ENCODE data around the gene PAQR6. TPM values are rescaled to one million over a fixed set of nuclear protein-coding genes. Genes with fewer than 3 reads are reported as not detected.

PAQR6 gene
- total RNA-seq, 1 donor from 2014 or later = 5.8 TPM

- Mint-ChIP-seq H3K4me3 (ENCODE audit: low read depth) (no peak overlapping the region), H3K4me1 (ENCODE audit: low read depth) (peaks cover 15% of the 10 kb centered on the region), H3K9me3 (no peaks in the 10 kb centered on the region), H3K27me3 (ENCODE audit: low read depth) (no peaks in the 10 kb centered on the region), H3K27ac (peak overlapping the region; percentile 49), H3K36me3 (ENCODE audit: low read depth) (peaks cover 69% of the 10 kb centered on the region)
- intact Hi-C loops (cut with micrococcal nuclease) = no loop called here
- no peak for DNase-seq (ENCODE audit: low spot score)
Measured at GRCh38 chr1:156257711-156258110, 9.9 kb upstream of the PAQR6 start.

GRCh38 chr1:156253634-156254033 lies 5.8 kb upstream of the PAQR6 start:
- Mint-ChIP-seq H3K36me3 (ENCODE audit: low read depth) (peaks cover 74% of the 10 kb centered on the region), H3K9me3 (no peaks in the 10 kb centered on the region), H3K27ac (no peak overlapping the region), H3K4me3 (ENCODE audit: low read depth) (no peak overlapping the region), H3K4me1 (ENCODE audit: low read depth) (peaks cover 21% of the 10 kb centered on the region), H3K27me3 (ENCODE audit: low read depth) (no peaks in the 10 kb centered on the region)
- intact Hi-C loops (cut with micrococcal nuclease) = no loop called here
- no peak for DNase-seq (ENCODE audit: low spot score)

GRCh38 chr1:156251527-156251926 lies 3.7 kb upstream of the PAQR6 start:
- Mint-ChIP-seq H3K4me3 (ENCODE audit: low read depth) (no peak overlapping the region), H3K27ac (no peak overlapping the region), H3K36me3 (ENCODE audit: low read depth) (peaks cover 57% of the 10 kb centered on the region), H3K4me1 (ENCODE audit: low read depth) (peaks cover 11% of the 10 kb centered on the region), H3K9me3 (no peaks in the 10 kb centered on the region), H3K27me3 (ENCODE audit: low read depth) (no peaks in the 10 kb centered on the region)
- intact Hi-C loops (cut with micrococcal nuclease) = no loop called here
- no peak for DNase-seq (ENCODE audit: low spot score)

- Mint-ChIP-seq H3K27me3 (ENCODE audit: low read depth) (no peaks in the 10 kb centered on the region), H3K4me3 (ENCODE audit: low read depth) (no peak overlapping the region), H3K9me3 (no peaks in the 10 kb centered on the region), H3K36me3 (ENCODE audit: low read depth) (peaks cover 49% of the 10 kb centered on the region), H3K4me1 (ENCODE audit: low read depth) (peaks cover 21% of the 10 kb centered on the region), H3K27ac (no peak overlapping the region)
- no peak for DNase-seq (ENCODE audit: low spot score)
- intact Hi-C loops (cut with micrococcal nuclease) = no loop called here
Measured at GRCh38 chr1:156249593-156249992, 1.7 kb upstream of the PAQR6 start.

- Mint-ChIP-seq H3K27me3 (ENCODE audit: low read depth) (no peaks in the 10 kb centered on the region), H3K4me3 (ENCODE audit: low read depth) (no peak overlapping the region), H3K9me3 (no peaks in the 10 kb centered on the region), H3K27ac (no peak overlapping the region), H3K36me3 (ENCODE audit: low read depth) (peaks cover 41% of the 10 kb centered on the region), H3K4me1 (ENCODE audit: low read depth) (peaks cover 25% of the 10 kb centered on the region)
- intact Hi-C loops (cut with micrococcal nuclease) = no loop called here
- no peak for DNase-seq (ENCODE audit: low spot score)
Measured at GRCh38 chr1:156248323-156248683, 447 bp upstream of the PAQR6 start.

- Mint-ChIP-seq H3K9me3 (no peaks in the 10 kb centered on the region), H3K27ac (no peak overlapping the region), H3K36me3 (ENCODE audit: low read depth) (peaks cover 28% of the 10 kb centered on the region), H3K27me3 (ENCODE audit: low read depth) (no peaks in the 10 kb centered on the region), H3K4me3 (ENCODE audit: low read depth) (no peak overlapping the region), H3K4me1 (ENCODE audit: low read depth) (peaks cover 14% of the 10 kb centered on the region)
- no peak for DNase-seq (ENCODE audit: low spot score)
- intact Hi-C loops (cut with micrococcal nuclease) = no loop called here
Measured at GRCh38 chr1:156246781-156247459, 936 bp downstream of the PAQR6 start.

GRCh38 chr1:156246241-156246780 lies 1.5 kb downstream of the PAQR6 start:
- no peaks in the 10 kb centered on the region for H3K9me3 Mint-ChIP-seq
- H3K27me3 Mint-ChIP-seq (ENCODE audit: low read depth) = no peaks in the 10 kb centered on the region
- no peak for DNase-seq (ENCODE audit: low spot score)
- H3K4me3 Mint-ChIP-seq (ENCODE audit: low read depth) = peak overlapping the region; percentile 8
- no peak overlapping the region for H3K27ac Mint-ChIP-seq
- H3K4me1 Mint-ChIP-seq (ENCODE audit: low read depth) = peaks cover 14% of the 10 kb centered on the region
- H3K36me3 Mint-ChIP-seq (ENCODE audit: low read depth) = peaks cover 23% of the 10 kb centered on the region
- intact Hi-C loops (cut with micrococcal nuclease) = no loop called here

GRCh38 chr1:156245451-156246232 lies 2.2 kb downstream of the PAQR6 start:
- H3K4me1 Mint-ChIP-seq (ENCODE audit: low read depth) = peaks cover 14% of the 10 kb centered on the region
- H3K4me3 Mint-ChIP-seq (ENCODE audit: low read depth) = peak overlapping the region; percentile 65
- no peaks in the 10 kb centered on the region for H3K9me3 Mint-ChIP-seq
- peak overlapping the region; percentile 58 for H3K27ac Mint-ChIP-seq
- H3K36me3 Mint-ChIP-seq (ENCODE audit: low read depth) = peaks cover 21% of the 10 kb centered on the region
- intact Hi-C loops (cut with micrococcal nuclease) = no loop called here
- no peaks in the 10 kb centered on the region for H3K27me3 Mint-ChIP-seq (ENCODE audit: low read depth)
- no peak for DNase-seq (ENCODE audit: low spot score)

GRCh38 chr1:156244712-156245111 lies 3.1 kb downstream of the PAQR6 start:
- intact Hi-C loops (cut with micrococcal nuclease) = no loop called here
- H3K9me3 Mint-ChIP-seq = no peaks in the 10 kb centered on the region
- no peak overlapping the region for H3K27ac Mint-ChIP-seq
- H3K27me3 Mint-ChIP-seq (ENCODE audit: low read depth) = no peaks in the 10 kb centered on the region
- H3K4me3 Mint-ChIP-seq (ENCODE audit: low read depth) = peak overlapping the region; percentile 45
- peaks cover 14% of the 10 kb centered on the region for H3K4me1 Mint-ChIP-seq (ENCODE audit: low read depth)
- DNase-seq (ENCODE audit: low spot score) = no peak
- H3K36me3 Mint-ChIP-seq (ENCODE audit: low read depth) = peaks cover 19% of the 10 kb centered on the region

- Mint-ChIP-seq H3K4me1 (ENCODE audit: low read depth) (peaks cover 14% of the 10 kb centered on the region), H3K9me3 (no peaks in the 10 kb centered on the region), H3K27me3 (ENCODE audit: low read depth) (no peaks in the 10 kb centered on the region), H3K27ac (no peak overlapping the region), H3K36me3 (ENCODE audit: low read depth) (peaks cover 20% of the 10 kb centered on the region), H3K4me3 (ENCODE audit: low read depth) (no peak overlapping the region)
- intact Hi-C loops (cut with micrococcal nuclease) = no loop called here
- DNase-seq (ENCODE audit: low spot score) = no peak
Measured at GRCh38 chr1:156244126-156244525, 3.7 kb downstream of the PAQR6 start.

GRCh38 chr1:156242738-156243137 lies 5.1 kb downstream of the PAQR6 start:
- H3K27ac Mint-ChIP-seq = peak overlapping the region; percentile 50
- no peaks in the 10 kb centered on the region for H3K9me3 Mint-ChIP-seq
- H3K36me3 Mint-ChIP-seq (ENCODE audit: low read depth) = peaks cover 26% of the 10 kb centered on the region
- no peak for DNase-seq (ENCODE audit: low spot score)
- no peaks in the 10 kb centered on the region for H3K27me3 Mint-ChIP-seq (ENCODE audit: low read depth)
- H3K4me3 Mint-ChIP-seq (ENCODE audit: low read depth) = no peak overlapping the region
- peaks cover 17% of the 10 kb centered on the region for H3K4me1 Mint-ChIP-seq (ENCODE audit: low read depth)
- intact Hi-C loops (cut with micrococcal nuclease) = no loop called here

GRCh38 chr1:156241926-156242325 lies 5.9 kb downstream of the PAQR6 start, which contains the start of gene BGLAP:
TSS of gene BGLAP (plus strand) at chr1:156242184. CDS start at chr1:156242232, 48 bp downstream.
- no peak for DNase-seq (ENCODE audit: low spot score)
- Mint-ChIP-seq H3K36me3 (ENCODE audit: low read depth) (peaks cover 31% of the 10 kb centered on the region), H3K4me3 (ENCODE audit: low read depth) (no peak within 1 kb of the TSS), H3K9me3 (no peaks in the 10 kb centered on the region), H3K4me1 (ENCODE audit: low read depth) (peaks cover 17% of the 10 kb centered on the region), H3K27me3 (ENCODE audit: low read depth) (no peaks in the 10 kb centered on the region), H3K27ac (peak within 1 kb of the TSS; percentile 50)
- intact Hi-C loops (cut with micrococcal nuclease) = no loop called here

GRCh38 chr1:156241311-156241811 lies 6.5 kb downstream of the PAQR6 start:
- H3K36me3 Mint-ChIP-seq (ENCODE audit: low read depth) = peaks cover 36% of the 10 kb centered on the region
- no peak overlapping the region for H3K27ac Mint-ChIP-seq
- DNase-seq (ENCODE audit: low spot score) = no peak
- no peaks in the 10 kb centered on the region for H3K9me3 Mint-ChIP-seq
- no peaks in the 10 kb centered on the region for H3K27me3 Mint-ChIP-seq (ENCODE audit: low read depth)
- H3K4me3 Mint-ChIP-seq (ENCODE audit: low read depth) = no peak overlapping the region
- intact Hi-C loops (cut with micrococcal nuclease) = no loop called here
- H3K4me1 Mint-ChIP-seq (ENCODE audit: low read depth) = peaks cover 17% of the 10 kb centered on the region
